ENCODE results near the gene KRTAP5-4. TPM values are rescaled to one million over a fixed set of nuclear protein-coding genes. Genes with fewer than 3 reads are reported as not detected.

KRTAP5-4 gene
- total and polyA plus RNA-seq, 2 donors (not counting 3 experiments of a cell fraction or from before 2014, with no cell fraction given) = not detected

- FAIRE-seq (no peak), DNase-seq (ENCODE audit: low read depth, low spot score) (no peak)
- Histone ChIP-seq H3K9me1 (replicated peaks; ENCODE audit: control insufficient read depth, extremely low read depth, insufficient read depth, low read length) (no peaks in the 10 kb centered on the region), H3K36me3 (ENCODE audit: control insufficient read depth in 2 of 2, extremely low read depth in 1 of 2, insufficient read depth in 2 of 2, low read length in 2 of 2) (no peaks in the 10 kb centered on the region), H3K9me3 (replicated peaks; ENCODE audit: control insufficient read depth, insufficient read depth, low read length) (no peaks in the 10 kb centered on the region), H3K4me2 (ENCODE audit: insufficient read depth, low read length) (no peak overlapping the region), H4K20me1 (replicated peaks; ENCODE audit: control insufficient read depth, extremely low read depth, insufficient read depth, low read length) (no peaks in the 10 kb centered on the region), H3K27me3 (ENCODE audit: control insufficient read depth in 2 of 2, insufficient read depth in 2 of 2, low read length in 2 of 2) (peaks cover 0 to 5% of the 10 kb centered on the region in 2 experiments), H2AFZ (ENCODE audit: low read depth, low read length) (no peak overlapping the region), H3K79me2 (ENCODE audit: control insufficient read depth, insufficient read depth, low read length) (no peaks in the 10 kb centered on the region), H3K9ac (replicated peaks; ENCODE audit: extremely low read depth, insufficient read depth, low read length) (no peak overlapping the region), H3K4me3 (replicated peaks in 1 of 3; ENCODE audit: insufficient read depth in 1 of 3, low read depth in 1 of 3, low read length in 3 of 3) (no peak overlapping the region), H3K27ac (ENCODE audit: insufficient read depth, low read depth, low read length) (no peak overlapping the region), H3K4me1 (ENCODE audit: control insufficient read depth, extremely low read depth, insufficient read depth, low read length) (no peaks in the 10 kb centered on the region)
- no peak for TF ChIP-seq EZH2 (IDR thresholded peaks at IDR 0.05; ENCODE audit: borderline replicate concordance, low read depth, low read length, severe bottlenecking)
- no peak for TF ChIP-seq MYC (IDR thresholded peaks at IDR 0.05; ENCODE audit: low read depth, low read length)
- no peak for TF ChIP-seq FOS (IDR thresholded peaks at IDR 0.05; ENCODE audit: borderline replicate concordance, insufficient read depth, low read length)
- TF ChIP-seq, protein P1, sequence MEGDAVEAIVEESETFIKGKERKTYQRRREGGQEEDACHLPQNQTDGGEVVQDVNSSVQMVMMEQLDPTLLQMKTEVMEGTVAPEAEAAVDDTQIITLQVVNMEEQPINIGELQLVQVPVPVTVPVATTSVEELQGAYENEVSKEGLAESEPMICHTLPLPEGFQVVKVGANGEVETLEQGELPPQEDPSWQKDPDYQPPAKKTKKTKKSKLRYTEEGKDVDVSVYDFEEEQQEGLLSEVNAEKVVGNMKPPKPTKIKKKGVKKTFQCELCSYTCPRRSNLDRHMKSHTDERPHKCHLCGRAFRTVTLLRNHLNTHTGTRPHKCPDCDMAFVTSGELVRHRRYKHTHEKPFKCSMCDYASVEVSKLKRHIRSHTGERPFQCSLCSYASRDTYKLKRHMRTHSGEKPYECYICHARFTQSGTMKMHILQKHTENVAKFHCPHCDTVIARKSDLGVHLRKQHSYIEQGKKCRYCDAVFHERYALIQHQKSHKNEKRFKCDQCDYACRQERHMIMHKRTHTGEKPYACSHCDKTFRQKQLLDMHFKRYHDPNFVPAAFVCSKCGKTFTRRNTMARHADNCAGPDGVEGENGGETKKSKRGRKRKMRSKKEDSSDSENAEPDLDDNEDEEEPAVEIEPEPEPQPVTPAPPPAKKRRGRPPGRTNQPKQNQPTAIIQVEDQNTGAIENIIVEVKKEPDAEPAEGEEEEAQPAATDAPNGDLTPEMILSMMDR (IDR thresholded peaks at IDR 0.05; ENCODE audit: extremely low read depth in 1 of 2, insufficient read depth in 1 of 2, low read depth in 1 of 2, low read length in 2 of 2) = no peak
- no peak for TF ChIP-seq POLR2A (IDR thresholded peaks at IDR 0.05; ENCODE audit: low read depth, low read length)
- TF ChIP-seq GATA2 (IDR thresholded peaks at IDR 0.05; ENCODE audit: insufficient read depth, insufficient read length, low read depth, low read length) = no peak
- no peak for TF ChIP-seq JUN (IDR thresholded peaks at IDR 0.05; ENCODE audit: borderline replicate concordance, insufficient read depth, insufficient read length, low read depth)
- TF ChIP-seq, protein P2, sequence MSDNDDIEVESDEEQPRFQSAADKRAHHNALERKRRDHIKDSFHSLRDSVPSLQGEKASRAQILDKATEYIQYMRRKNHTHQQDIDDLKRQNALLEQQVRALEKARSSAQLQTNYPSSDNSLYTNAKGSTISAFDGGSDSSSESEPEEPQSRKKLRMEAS (IDR thresholded peaks at IDR 0.05; ENCODE audit: insufficient read depth, insufficient read length) = no peak
- no peak for TF ChIP-seq POLR2AphosphoS5 (IDR thresholded peaks at IDR 0.05; ENCODE audit: insufficient read depth, low read depth, low read length)
- dilution Hi-C loops (cut with MboI; ENCODE audit: extremely low pct_ligation_motif_present, low sequenced_read_pairs) (no loop called here), intact Hi-C loops (cut with micrococcal nuclease) (loop anchor here (1.0 kb wide), 1 partner anchor 19 kb away; no protein-coding TSS in a partner anchor)
- CTCF ChIA-PET = no interaction called here
- POLR2A ChIA-PET = no interaction called here
- BruUV-seq (replicated peaks) = no TSS peak
These were observed 21.3 kb downstream of the KRTAP5-4 start for GRCh38 chr11:1600626-1601025.

Measured in endothelial cell of umbilical vein (primary cell).